HepG2 (cell line): ENCODE results near the gene TUT7. TPM values are rescaled to one million over a fixed set of nuclear protein-coding genes. Genes with fewer than 3 reads are reported as not detected.

Source experiments
- ATAC-seq: fragments of 200-7000 bp; cut with Tn5 transposase; 3 replicates; pipeline ENCODE4 v1.9.1; 2020; ENCODE audit warnings: mild to moderate bottlenecking, moderate library complexity
- BruUV-seq: library from RNA; stranded (reverse); fragments of 400-500 nt; replicated peaks from 2 replicates; lab custom pipeline; 2021; lab: Mats Ljungman, UMichigan
- CTCF ChIA-PET: fragments of 300-600 bp; formaldehyde crosslinking; extraction: SDS; loops from one replicate; lab custom pipeline; 2021; ENCODE audit warnings: low total read pairs, inconsistent platforms, low intra/inter-chr PET ratio; lab: Yijun Ruan, JAX
- POLR2A ChIA-PET: fragments of 350-600 bp; sonication (Branson Sonifier 250); formaldehyde crosslinking; loops from one replicate; lab custom pipeline; 2020; ENCODE audit warnings: antibody characterized with exemption, inconsistent platforms; lab: Yijun Ruan, JAX
- DNase-seq: peaks from one replicate; pipeline ENCODE4 v3.0.0-alpha.2; 2015; ENCODE audit warnings: low spot score
- FAIRE-seq: peaks from 3 replicates; lab custom pipeline; 2011; peaks lifted over from hg19 to GRCh38; lab: Jason Lieb, UNC
- H2AFZ ChIP-seq: one replicate; pipeline ENCODE4 v1.6.1; 2011; ENCODE audit warnings: low read length, inconsistent platforms
- H3K27ac ChIP-seq: fragments of 300-600 bp; 3 replicates; pipeline ENCODE4 v1.8.0; 2011; ENCODE audit warnings: mixed run types, mild to moderate bottlenecking, mixed read lengths, low read length, inconsistent platforms; ENCODE audit not compliant: insufficient read depth; ENCODE audit errors: extremely low read length
- H3K27me3 ChIP-seq, 2 experiments: fragments of 200-600 bp in 1 of 2; 2 replicates in 1 of 2; 3 replicates in 1 of 2; pipeline versions ENCODE4 v1.6.0 to v1.8.0; 2011; ENCODE audit warnings: low read length in 2 of 2, mild to moderate bottlenecking in 2 of 2, moderate library complexity in 2 of 2, inconsistent platforms in 1 of 2; ENCODE audit not compliant: insufficient read depth in 2 of 2, control insufficient read depth in 1 of 2
- H3K36me3 ChIP-seq, 2 experiments: fragments of 200-600 bp in 1 of 2; replicated peaks in 1 of 2; 2 replicates in 1 of 2; 3 replicates in 1 of 2; pipeline versions ENCODE4 v1.5.1 to v1.8.0; 2011; ENCODE audit warnings: low read length in 2 of 2, inconsistent platforms in 1 of 2; ENCODE audit not compliant: insufficient read depth in 2 of 2, control insufficient read depth in 1 of 2
- H3K4me1 ChIP-seq: 2 replicates; pipeline ENCODE4 v1.5.1; 2012; ENCODE audit warnings: low read length, inconsistent platforms; ENCODE audit not compliant: insufficient read depth
- H3K4me2 ChIP-seq: 2 replicates; pipeline ENCODE4 v1.6.0; 2011; ENCODE audit warnings: low read depth, low read length, inconsistent platforms
- H3K4me3 ChIP-seq, 3 experiments: fragments of 200-600 bp in 1 of 3; sonication (generic), shearing (Covaris generic) in 1 of 3; replicated peaks in 1 of 3; 2 replicates each; pipeline ENCODE4 v1.5.1; 2011 to 2016; ENCODE audit warnings: low read length in 3 of 3, inconsistent platforms in 2 of 3, low read depth in 2 of 3, mild to moderate bottlenecking in 2 of 3, control low read depth in 1 of 3, mixed read lengths in 1 of 3; ENCODE audit not compliant: insufficient read depth in 1 of 3
- H3K79me2 ChIP-seq: one replicate; pipeline ENCODE4 v1.6.1; 2011; ENCODE audit warnings: low read length, inconsistent platforms; ENCODE audit not compliant: insufficient read depth
- H3K9ac ChIP-seq: 2 replicates; pipeline ENCODE4 v1.6.0; 2011; ENCODE audit warnings: mild to moderate bottlenecking, low read depth, low read length, inconsistent platforms; ENCODE audit not compliant: insufficient read depth
- H3K9me3 ChIP-seq: 2 replicates; pipeline ENCODE4 v1.5.1; 2012; ENCODE audit warnings: mild to moderate bottlenecking, low read length
- H4K20me1 ChIP-seq: 2 replicates; pipeline ENCODE4 v1.6.0; 2011; ENCODE audit warnings: inconsistent platforms, mild to moderate bottlenecking, low read length, moderate library complexity; ENCODE audit not compliant: insufficient read depth
- ELF4 ChIP-seq: sonication (generic); formaldehyde crosslinking; IDR thresholded peaks from 2 replicates; pipeline ENCODE4 v1.5.0; 2020; ENCODE audit warnings: missing genetic modification reagents, mild to moderate bottlenecking, moderate library complexity, borderline replicate concordance
- HNF4G ChIP-seq, 2 experiments: sonication (generic) in 1 of 2; formaldehyde crosslinking in 1 of 2; IDR thresholded peaks; 2 replicates each; pipeline versions ENCODE4 v1.4.0 to v1.6.1; 2011 to 2020; ENCODE audit warnings: borderline replicate concordance in 2 of 2, low read depth in 2 of 2, mild to moderate bottlenecking in 2 of 2, low read length in 1 of 2, missing genetic modification reagents in 1 of 2, moderate library complexity in 1 of 2
- RBAK ChIP-seq: sonication (generic); formaldehyde crosslinking; IDR thresholded peaks from 2 replicates; pipeline ENCODE4 v1.5.1; 2020; ENCODE audit warnings: mild to moderate bottlenecking, missing genetic modification reagents
- REXO4 ChIP-seq: sonication (generic); formaldehyde crosslinking; IDR thresholded peaks from 2 replicates; pipeline ENCODE4 v1.8.0; 2022; ENCODE audit warnings: missing genetic modification reagents, mild to moderate bottlenecking, borderline replicate concordance
- SKI ChIP-seq: fragments of 450-650 bp; IDR thresholded peaks from one replicate; pipeline ENCODE4 v1.6.1; 2018; ENCODE audit warnings: mild to moderate bottlenecking; ENCODE audit not compliant: partially characterized antibody
- U2AF2 ChIP-seq: fragments of 200-400 bp; formaldehyde crosslinking; IDR thresholded peaks from 2 replicates; pipeline ENCODE4 v1.6.1; 2017; ENCODE audit warnings: low read depth, mild to moderate bottlenecking, low read length
- ZMAT3 ChIP-seq: sonication (generic); formaldehyde crosslinking; conservative IDR thresholded peaks from 2 replicates; pipeline ENCODE4 v1.7.0; 2021; ENCODE audit warnings: missing genetic modification reagents
- ZNF260 ChIP-seq: sonication (generic); formaldehyde crosslinking; IDR thresholded peaks from 2 replicates; pipeline ENCODE4 v1.4.0; 2020; ENCODE audit warnings: missing genetic modification reagents, low read depth, mild to moderate bottlenecking, borderline replicate concordance
- ZNF720 ChIP-seq: sonication (generic); formaldehyde crosslinking; IDR thresholded peaks from 2 replicates; pipeline ENCODE4 v1.4.0; 2020; ENCODE audit warnings: missing genetic modification reagents
- ZNF878 ChIP-seq: sonication (generic); formaldehyde crosslinking; IDR thresholded peaks from 2 replicates; pipeline ENCODE4 v1.8.1; 2023; ENCODE audit warnings: mild to moderate bottlenecking, missing genetic modification reagents, moderate library complexity
- WGBS: methylation state at CpG from one replicate; pipeline ENCODE4 v1.1.6; 2017; ENCODE audit warnings: low lambda C conversion rate; 5-methylcytosine and 5-hydroxymethylcytosine counted together
- in situ Hi-C: cut with HindIII; loops from 2 replicates; pipeline ENCODE4 v1.10.0; 2017; ENCODE audit warnings: low pct_unique_long_range_greater_than_20kb; ENCODE audit not compliant: extremely low pct_ligation_motif_present
- intact Hi-C: fragments of 100-400 bp; cut with micrococcal nuclease; formaldehyde crosslinking; loops from one replicate; pipeline ENCODE4 v1.10.0; 2022; ENCODE audit not compliant: unreplicated experiment
- polyA plus RNA-seq, 8 experiments: library from polyadenylated mRNA; depleted of rRNA in 3 of 8; stranded (reverse) in 7 of 8; unstranded in 1 of 8; fragments of >200 nt; fragmentation: Illumina TruSeq in 4 of 8; extraction: Trizol in 4 of 8; gene quantifications; 2 replicates each; pipeline versions ENCODE4 v1.2.1 to v1.2.3, GENCODE V29; 2011 to 2016; ENCODE audit warnings: low read depth in 4 of 8, missing spikeins in 1 of 8, mixed read lengths in 1 of 8; ENCODE audit not compliant: insufficient read depth in 1 of 8
- total RNA-seq, 5 experiments: library from RNA; depleted of rRNA; stranded (reverse); fragments of >200 nt; fragmentation: Illumina TruSeq; extraction: Trizol; gene quantifications; 2 replicates each; pipeline ENCODE4 v1.2.3, GENCODE V29; 2016; ENCODE audit warnings: low read depth in 1 of 5
- TF ChIP-seq, protein P1 (sequence below): sonication (generic); formaldehyde crosslinking; IDR thresholded peaks from 2 replicates; pipeline ENCODE4 v1.5.1; 2020; ENCODE audit warnings: mild to moderate bottlenecking, missing genetic modification reagents, borderline replicate concordance

TUT7 gene
- total and polyA plus RNA-seq, 2 of the 13 experiments (the other 11 are each of a cell fraction or from before 2014, with no cell fraction given): 12.0 to 19.4 TPM

- Histone ChIP-seq H3K4me1 (peaks cover 58% of the 10 kb centered on the region), H3K27me3 (no peaks in the 10 kb centered on the region; a peak in 1 of 5 replicates)
- ATAC-seq (no peak), FAIRE-seq (no peak)
- no peak for TF ChIP-seq REXO4 (CRISPR knock-in tag)
- no peak for TF ChIP-seq ZNF878
- no peak for TF ChIP-seq ZNF720 (CRISPR knock-in tag)
- no peak for TF ChIP-seq RBAK (CRISPR knock-in tag)
- TF ChIP-seq HNF4G (IDR thresholded peaks at IDR 0.05; ENCODE audit: borderline replicate concordance, low read depth, low read length): no peak
- TF ChIP-seq HNF4G (CRISPR knock-in tag; IDR thresholded peaks at IDR 0.05; ENCODE audit: borderline replicate concordance, low read depth): no peak
- TF ChIP-seq, protein P1, sequence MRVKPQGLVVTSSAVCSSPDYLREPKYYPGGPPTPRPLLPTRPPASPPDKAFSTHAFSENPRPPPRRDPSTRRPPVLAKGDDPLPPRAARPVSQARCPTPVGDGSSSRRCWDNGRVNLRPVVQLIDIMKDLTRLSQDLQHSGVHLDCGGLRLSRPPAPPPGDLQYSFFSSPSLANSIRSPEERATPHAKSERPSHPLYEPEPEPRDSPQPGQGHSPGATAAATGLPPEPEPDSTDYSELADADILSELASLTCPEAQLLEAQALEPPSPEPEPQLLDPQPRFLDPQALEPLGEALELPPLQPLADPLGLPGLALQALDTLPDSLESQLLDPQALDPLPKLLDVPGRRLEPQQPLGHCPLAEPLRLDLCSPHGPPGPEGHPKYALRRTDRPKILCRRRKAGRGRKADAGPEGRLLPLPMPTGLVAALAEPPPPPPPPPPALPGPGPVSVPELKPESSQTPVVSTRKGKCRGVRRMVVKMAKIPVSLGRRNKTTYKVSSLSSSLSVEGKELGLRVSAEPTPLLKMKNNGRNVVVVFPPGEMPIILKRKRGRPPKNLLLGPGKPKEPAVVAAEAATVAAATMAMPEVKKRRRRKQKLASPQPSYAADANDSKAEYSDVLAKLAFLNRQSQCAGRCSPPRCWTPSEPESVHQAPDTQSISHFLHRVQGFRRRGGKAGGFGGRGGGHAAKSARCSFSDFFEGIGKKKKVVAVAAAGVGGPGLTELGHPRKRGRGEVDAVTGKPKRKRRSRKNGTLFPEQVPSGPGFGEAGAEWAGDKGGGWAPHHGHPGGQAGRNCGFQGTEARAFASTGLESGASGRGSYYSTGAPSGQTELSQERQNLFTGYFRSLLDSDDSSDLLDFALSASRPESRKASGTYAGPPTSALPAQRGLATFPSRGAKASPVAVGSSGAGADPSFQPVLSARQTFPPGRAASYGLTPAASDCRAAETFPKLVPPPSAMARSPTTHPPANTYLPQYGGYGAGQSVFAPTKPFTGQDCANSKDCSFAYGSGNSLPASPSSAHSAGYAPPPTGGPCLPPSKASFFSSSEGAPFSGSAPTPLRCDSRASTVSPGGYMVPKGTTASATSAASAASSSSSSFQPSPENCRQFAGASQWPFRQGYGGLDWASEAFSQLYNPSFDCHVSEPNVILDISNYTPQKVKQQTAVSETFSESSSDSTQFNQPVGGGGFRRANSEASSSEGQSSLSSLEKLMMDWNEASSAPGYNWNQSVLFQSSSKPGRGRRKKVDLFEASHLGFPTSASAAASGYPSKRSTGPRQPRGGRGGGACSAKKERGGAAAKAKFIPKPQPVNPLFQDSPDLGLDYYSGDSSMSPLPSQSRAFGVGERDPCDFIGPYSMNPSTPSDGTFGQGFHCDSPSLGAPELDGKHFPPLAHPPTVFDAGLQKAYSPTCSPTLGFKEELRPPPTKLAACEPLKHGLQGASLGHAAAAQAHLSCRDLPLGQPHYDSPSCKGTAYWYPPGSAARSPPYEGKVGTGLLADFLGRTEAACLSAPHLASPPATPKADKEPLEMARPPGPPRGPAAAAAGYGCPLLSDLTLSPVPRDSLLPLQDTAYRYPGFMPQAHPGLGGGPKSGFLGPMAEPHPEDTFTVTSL (CRISPR knock-in tag): no peak
- TF ChIP-seq ZNF260 (CRISPR knock-in tag): no peak
- TF ChIP-seq U2AF2: no peak
- no peak for TF ChIP-seq ELF4 (CRISPR knock-in tag)
- no peak for TF ChIP-seq ZMAT3 (CRISPR knock-in tag)
- TF ChIP-seq SKI: no peak
- TF ChIP-seq, all 625 proteins: peak for 0
- Histone ChIP-seq H2AFZ (no peak overlapping the region), H3K4me2 (peak overlapping the region; percentile 11; the same call in 1 of the 2 replicates), H3K79me2 (peaks cover 66% of the 10 kb centered on the region), H4K20me1 (peaks cover 5% of the 10 kb centered on the region), H3K36me3 (peaks cover 6 to 21% of the 10 kb centered on the region in 2 experiments; a peak in 3 of 5 replicates), H3K4me3 (0 out of 6 replicates have a peak overlapping the region, but pooled peaks of 1 of the 3 experiments have one; percentile 16), H3K9me3 (no peaks in the 10 kb centered on the region), H3K9ac (no peak overlapping the region), H3K27ac (no peak overlapping the region)
- ChIA-PET POLR2A (interaction anchor here (0.9 kb wide), 1 partner anchor 68 kb away, joined by 4 read pairs; the partner anchor contains the start of gene ISCA1), CTCF (no interaction called here)
- no peak for DNase-seq
- in situ Hi-C loops (no loop called here), intact Hi-C loops (no loop called here)
- WGBS: 95% methylated on average over 3 of the region's 3 CpGs
- no TSS peak for BruUV-seq
These were observed 4.9 kb downstream of the TUT7 start for GRCh38 chr9:86349271-86349670.
